A549 (cell line): ENCODE measurements around the gene RAPGEF5.
"Not testable (repeated sequence)": the region's sequence is repeated elsewhere in the genome, so short reads cannot be mapped to it uniquely, and the experiment has no call there.

Experiments used
- CEBPB ChIP-seq, 2 experiments: fragments of >200 bp in 1 of 2; sonication (Bioruptor Twin) in 1 of 2; formaldehyde crosslinking in 1 of 2; IDR thresholded peaks; 2 replicates each; pipeline ENCODE4 v1.6.1; 2012 to 2016
- EP300 ChIP-seq, 2 experiments: fragments of >200 bp; sonication (Bioruptor Twin); formaldehyde crosslinking; IDR thresholded peaks; 2 replicates in 1 of 2; 3 replicates in 1 of 2; pipeline ENCODE4 v1.6.1; 2016 to 2017
- HDAC2 ChIP-seq: fragments of 200-600 bp; sonication (generic); IDR thresholded peaks from 2 replicates; pipeline ENCODE4 v1.6.1; 2016
- HEYL ChIP-seq: fragments of 250-450 bp; sonication (Bioruptor Pico); IDR thresholded peaks from 2 replicates; pipeline ENCODE4 v1.8.0; 2021; ENCODE audit warnings: mild to moderate bottlenecking, moderate library complexity
- POLR2A ChIP-seq: IDR thresholded peaks from 2 replicates; pipeline ENCODE4 v1.6.1; 2012; ENCODE audit warnings: mild to moderate bottlenecking, low read length
- POLR2AphosphoS2 ChIP-seq: conservative IDR thresholded peaks from 2 replicates; pipeline ENCODE4 v1.6.1; 2012; ENCODE audit warnings: low read length, improper control_type of control experiment, inconsistent platforms
- RAD21 ChIP-seq, 2 experiments: fragments of >200 bp in 1 of 2; sonication (Bioruptor Twin) in 1 of 2; formaldehyde crosslinking in 1 of 2; IDR thresholded peaks in 1 of 2; conservative IDR thresholded peaks in 1 of 2; 2 replicates in 1 of 2; 3 replicates in 1 of 2; pipeline ENCODE4 v1.6.1; 2012 to 2018; ENCODE audit warnings: inconsistent platforms in 1 of 2
- RNF2 ChIP-seq: fragments of 200-600 bp; sonication (generic); IDR thresholded peaks from 2 replicates; pipeline ENCODE4 v1.6.1; 2016; ENCODE audit warnings: low read depth, mild to moderate bottlenecking, antibody characterized with exemption, moderate library complexity, borderline replicate concordance
- TF ChIP-seq, protein P1 (sequence below): fragments of >200 bp; sonication (Bioruptor Twin); formaldehyde crosslinking; IDR thresholded peaks from 3 replicates; pipeline ENCODE4 v1.5.1; 2016
- TF ChIP-seq, protein P2 (sequence below): fragments of 200-600 bp; sonication (generic); IDR thresholded peaks from 2 replicates; pipeline ENCODE4 v1.6.1; 2016; ENCODE audit warnings: antibody characterized with exemption, mild to moderate bottlenecking, moderate library complexity
- TF ChIP-seq, protein P3 (sequence below): IDR thresholded peaks from 2 replicates; pipeline ENCODE4 v1.6.1; 2012
- TF ChIP-seq, protein P4 (sequence below): IDR thresholded peaks from 2 replicates; pipeline ENCODE4 v1.6.1; 2012; ENCODE audit warnings: low read depth, borderline replicate concordance

DNA sequence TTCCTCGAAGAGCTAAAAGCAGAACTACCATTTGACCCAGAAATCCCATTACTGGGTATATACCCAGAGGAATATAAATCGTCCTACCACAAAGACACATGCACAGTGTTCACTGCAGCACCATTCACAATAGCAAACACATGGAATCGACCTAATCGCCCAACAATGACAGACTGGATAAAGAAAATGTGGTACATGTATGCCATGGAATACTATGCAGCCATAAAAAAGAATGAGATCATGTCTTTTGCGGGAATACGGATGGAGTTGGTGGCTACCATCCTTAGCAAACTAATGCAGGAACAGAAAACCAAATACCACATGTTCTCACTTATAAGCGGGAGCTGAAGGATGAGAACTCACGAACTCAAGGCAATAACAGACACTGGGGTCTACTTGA is 276.7 kb downstream of the RAPGEF5 start:
- TF ChIP-seq, protein P1, sequence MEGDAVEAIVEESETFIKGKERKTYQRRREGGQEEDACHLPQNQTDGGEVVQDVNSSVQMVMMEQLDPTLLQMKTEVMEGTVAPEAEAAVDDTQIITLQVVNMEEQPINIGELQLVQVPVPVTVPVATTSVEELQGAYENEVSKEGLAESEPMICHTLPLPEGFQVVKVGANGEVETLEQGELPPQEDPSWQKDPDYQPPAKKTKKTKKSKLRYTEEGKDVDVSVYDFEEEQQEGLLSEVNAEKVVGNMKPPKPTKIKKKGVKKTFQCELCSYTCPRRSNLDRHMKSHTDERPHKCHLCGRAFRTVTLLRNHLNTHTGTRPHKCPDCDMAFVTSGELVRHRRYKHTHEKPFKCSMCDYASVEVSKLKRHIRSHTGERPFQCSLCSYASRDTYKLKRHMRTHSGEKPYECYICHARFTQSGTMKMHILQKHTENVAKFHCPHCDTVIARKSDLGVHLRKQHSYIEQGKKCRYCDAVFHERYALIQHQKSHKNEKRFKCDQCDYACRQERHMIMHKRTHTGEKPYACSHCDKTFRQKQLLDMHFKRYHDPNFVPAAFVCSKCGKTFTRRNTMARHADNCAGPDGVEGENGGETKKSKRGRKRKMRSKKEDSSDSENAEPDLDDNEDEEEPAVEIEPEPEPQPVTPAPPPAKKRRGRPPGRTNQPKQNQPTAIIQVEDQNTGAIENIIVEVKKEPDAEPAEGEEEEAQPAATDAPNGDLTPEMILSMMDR, result not testable (repeated sequence)
- not testable (repeated sequence) for TF ChIP-seq RAD21 (conservative IDR thresholded peaks at IDR 0.05 in 1 of 2, IDR thresholded peaks at IDR 0.05 in 1 of 2); EP300 (IDR thresholded peaks at IDR 0.05); POLR2A; RNF2; POLR2AphosphoS2; CEBPB (IDR thresholded peaks at IDR 0.05); HDAC2; HEYL
- TF ChIP-seq, protein P2, sequence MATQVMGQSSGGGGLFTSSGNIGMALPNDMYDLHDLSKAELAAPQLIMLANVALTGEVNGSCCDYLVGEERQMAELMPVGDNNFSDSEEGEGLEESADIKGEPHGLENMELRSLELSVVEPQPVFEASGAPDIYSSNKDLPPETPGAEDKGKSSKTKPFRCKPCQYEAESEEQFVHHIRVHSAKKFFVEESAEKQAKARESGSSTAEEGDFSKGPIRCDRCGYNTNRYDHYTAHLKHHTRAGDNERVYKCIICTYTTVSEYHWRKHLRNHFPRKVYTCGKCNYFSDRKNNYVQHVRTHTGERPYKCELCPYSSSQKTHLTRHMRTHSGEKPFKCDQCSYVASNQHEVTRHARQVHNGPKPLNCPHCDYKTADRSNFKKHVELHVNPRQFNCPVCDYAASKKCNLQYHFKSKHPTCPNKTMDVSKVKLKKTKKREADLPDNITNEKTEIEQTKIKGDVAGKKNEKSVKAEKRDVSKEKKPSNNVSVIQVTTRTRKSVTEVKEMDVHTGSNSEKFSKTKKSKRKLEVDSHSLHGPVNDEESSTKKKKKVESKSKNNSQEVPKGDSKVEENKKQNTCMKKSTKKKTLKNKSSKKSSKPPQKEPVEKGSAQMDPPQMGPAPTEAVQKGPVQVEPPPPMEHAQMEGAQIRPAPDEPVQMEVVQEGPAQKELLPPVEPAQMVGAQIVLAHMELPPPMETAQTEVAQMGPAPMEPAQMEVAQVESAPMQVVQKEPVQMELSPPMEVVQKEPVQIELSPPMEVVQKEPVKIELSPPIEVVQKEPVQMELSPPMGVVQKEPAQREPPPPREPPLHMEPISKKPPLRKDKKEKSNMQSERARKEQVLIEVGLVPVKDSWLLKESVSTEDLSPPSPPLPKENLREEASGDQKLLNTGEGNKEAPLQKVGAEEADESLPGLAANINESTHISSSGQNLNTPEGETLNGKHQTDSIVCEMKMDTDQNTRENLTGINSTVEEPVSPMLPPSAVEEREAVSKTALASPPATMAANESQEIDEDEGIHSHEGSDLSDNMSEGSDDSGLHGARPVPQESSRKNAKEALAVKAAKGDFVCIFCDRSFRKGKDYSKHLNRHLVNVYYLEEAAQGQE, result not testable (repeated sequence)
- TF ChIP-seq, protein P3, sequence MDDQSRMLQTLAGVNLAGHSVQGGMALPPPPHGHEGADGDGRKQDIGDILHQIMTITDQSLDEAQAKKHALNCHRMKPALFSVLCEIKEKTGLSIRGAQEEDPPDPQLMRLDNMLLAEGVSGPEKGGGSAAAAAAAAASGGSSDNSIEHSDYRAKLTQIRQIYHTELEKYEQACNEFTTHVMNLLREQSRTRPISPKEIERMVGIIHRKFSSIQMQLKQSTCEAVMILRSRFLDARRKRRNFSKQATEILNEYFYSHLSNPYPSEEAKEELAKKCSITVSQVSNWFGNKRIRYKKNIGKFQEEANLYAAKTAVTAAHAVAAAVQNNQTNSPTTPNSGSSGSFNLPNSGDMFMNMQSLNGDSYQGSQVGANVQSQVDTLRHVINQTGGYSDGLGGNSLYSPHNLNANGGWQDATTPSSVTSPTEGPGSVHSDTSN, result not testable (repeated sequence)
- TF ChIP-seq, protein P4, sequence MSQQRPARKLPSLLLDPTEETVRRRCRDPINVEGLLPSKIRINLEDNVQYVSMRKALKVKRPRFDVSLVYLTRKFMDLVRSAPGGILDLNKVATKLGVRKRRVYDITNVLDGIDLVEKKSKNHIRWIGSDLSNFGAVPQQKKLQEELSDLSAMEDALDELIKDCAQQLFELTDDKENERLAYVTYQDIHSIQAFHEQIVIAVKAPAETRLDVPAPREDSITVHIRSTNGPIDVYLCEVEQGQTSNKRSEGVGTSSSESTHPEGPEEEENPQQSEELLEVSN, result not testable (repeated sequence)
